ENCODE results near the gene OPTN. TPM values are rescaled to one million over a fixed set of nuclear protein-coding genes. Genes with fewer than 3 reads are reported as not detected.

Gene OPTN
- total and polyA plus RNA-seq, 2 of the 8 experiments (the other 6 are each of a cell fraction or from before 2014, with no cell fraction given) = 4.8 to 20.1 TPM

- no peak overlapping the region for H2AFZ ChIP-seq (ENCODE audit: low read length)
- H4K5ac ChIP-seq (ENCODE audit: insufficient read length, low read depth, low read length) = no peak overlapping the region
- FAIRE-seq (no peak), DNase-seq (ENCODE audit: low read depth in 1 of 2, low spot score in 2 of 2) (no peak)
- no peak overlapping the region for H2BK12ac ChIP-seq (ENCODE audit: low read depth, low read length)
- H4K91ac ChIP-seq (replicated peaks; ENCODE audit: insufficient read length, low read length) = no peak overlapping the region
- H4K20me1 ChIP-seq (replicated peaks in 1 of 2; ENCODE audit: control insufficient read depth in 1 of 2, insufficient read depth in 2 of 2, low read length in 2 of 2) = no peaks in the 10 kb centered on the region
- no peaks in the 10 kb centered on the region for H3K23me2 ChIP-seq (ENCODE audit: low read depth, low read length)
- CTCF ChIA-PET (ENCODE audit: partially characterized antibody) = interaction anchor here (0.8 to 1.3 kb wide), 3 partner anchors 12 to 37 kb away, joined by 3 to 5 read pairs (median 4); no protein-coding TSS in a partner anchor
- WGBS, 2 experiments (ENCODE audit: extremely low coverage in 1 of 2, insufficient coverage in 1 of 2, insufficient read length in 1 of 2, insufficient replicate concordance in 2 of 2, low coverage in 1 of 2, low lambda C conversion rate in 2 of 2, missing lambda C conversion rate in 1 of 2) = 87% methylated on average over 3 of the region's 3 CpGs; no CpG with 5 or more reads in 1 of the 2 experiments
- no peak overlapping the region for H3K27ac ChIP-seq (ENCODE audit: low read depth, low read length)
- no peak overlapping the region for H2BK15ac ChIP-seq (ENCODE audit: low read length)
- H3K79me1 ChIP-seq (ENCODE audit: low read depth, low read length) = no peaks in the 10 kb centered on the region
- no peak overlapping the region for H2AK5ac ChIP-seq (ENCODE audit: low read depth, low read length)
- no peak overlapping the region for H3K4ac ChIP-seq (replicated peaks; ENCODE audit: insufficient read length, low read depth, low read length)
- H3K9ac ChIP-seq (replicated peaks in 1 of 4; ENCODE audit: extremely low read depth in 1 of 4, low read depth in 3 of 4, low read length in 3 of 4) = no peak overlapping the region
- no peak overlapping the region for H3K56ac ChIP-seq (replicated peaks; ENCODE audit: insufficient read length, low read depth, low read length)
- H3K23ac ChIP-seq (ENCODE audit: insufficient read length) = no peak overlapping the region
- H3K9me3 ChIP-seq (ENCODE audit: insufficient read depth in 2 of 2, low read depth in 1 of 2, low read length in 1 of 2) = no peaks in the 10 kb centered on the region
- H4K8ac ChIP-seq (ENCODE audit: extremely low read depth, insufficient read depth, low read length) = no peak overlapping the region
- H3K27me3 ChIP-seq (replicated peaks in 1 of 4; ENCODE audit: control insufficient read depth in 3 of 4, extremely low read depth in 1 of 4, insufficient read depth in 3 of 4, low read length in 3 of 4) = no peaks in the 10 kb centered on the region
- no peak overlapping the region for H2BK5ac ChIP-seq (ENCODE audit: low read depth, low read length)
- no peak overlapping the region for H3K4me2 ChIP-seq (ENCODE audit: insufficient read depth in 1 of 2, low read depth in 2 of 2, low read length in 2 of 2)
- H3K36me3 ChIP-seq (ENCODE audit: control insufficient read depth in 2 of 4, insufficient read depth in 4 of 4, low read length in 3 of 4) = peaks cover 4 to 13% (median 9%) of the 10 kb centered on the region in 4 experiments; a peak in 6 of 8 replicates
- no peak overlapping the region for H3K14ac ChIP-seq (ENCODE audit: insufficient read length)
- POLR2A ChIA-PET (ENCODE audit: partially characterized antibody) = interaction anchor here (1.2 kb wide), 1 partner anchor 61 kb away, joined by 3 read pairs; no protein-coding TSS in a partner anchor
- no peaks in the 10 kb centered on the region for H3K79me2 ChIP-seq (ENCODE audit: control insufficient read depth in 1 of 2, insufficient read depth in 2 of 2, low read length in 2 of 2)
- no peak overlapping the region for H2BK120ac ChIP-seq (replicated peaks; ENCODE audit: low read depth, low read length)
- H2BK20ac ChIP-seq (ENCODE audit: low read length) = no peak overlapping the region
- H3K4me1 ChIP-seq (replicated peaks in 1 of 4; ENCODE audit: control insufficient read depth in 3 of 4, insufficient read depth in 4 of 4, low read length in 3 of 4) = no peaks in the 10 kb centered on the region
- no peak overlapping the region for H3K18ac ChIP-seq (ENCODE audit: extremely low read depth, low read length)
- no peak overlapping the region for H3K4me3 ChIP-seq (ENCODE audit: extremely low read depth in 1 of 4, insufficient read depth in 2 of 4, low read depth in 3 of 4, low read length in 4 of 4)
- TF ChIP-seq ATF2 (IDR thresholded peaks at IDR 0.05; ENCODE audit: low read length) (no peak), BACH1 (IDR thresholded peaks at IDR 0.05; ENCODE audit: low read length) (no peak), GTF2F1 (IDR thresholded peaks at IDR 0.05; ENCODE audit: borderline replicate concordance, low read depth, low read length) (no peak), SP2 (IDR thresholded peaks at IDR 0.05; ENCODE audit: low read length) (no peak), SIX5 (IDR thresholded peaks at IDR 0.05; ENCODE audit: low read depth, low read length) (no peak), KDM1A (IDR thresholded peaks at IDR 0.05; ENCODE audit: borderline replicate concordance, low read length) (no peak), KDM4A (IDR thresholded peaks at IDR 0.05; ENCODE audit: low read depth, low read length, severe bottlenecking) (no peak), CBX5 (IDR thresholded peaks at IDR 0.05; ENCODE audit: low read depth, low read length) (no peak), TBP (IDR thresholded peaks at IDR 0.05; ENCODE audit: low read depth, low read length) (no peak), MAFK (IDR thresholded peaks at IDR 0.05; ENCODE audit: low read depth, low read length) (no peak), YY1 (IDR thresholded peaks at IDR 0.05; ENCODE audit: low read depth, low read length) (no peak), TEAD4 (IDR thresholded peaks at IDR 0.05; ENCODE audit: low read depth, low read length) (no peak)
Measured at GRCh38 chr10:13118784-13119410, 18.9 kb downstream of the OPTN start.

Data from H1 (cell line).